Left lung (tissue), 10 donors: ENCODE measurements around the gene CAD. TPM values are rescaled to one million over a fixed set of nuclear protein-coding genes. Genes with fewer than 3 reads are reported as not detected.
A peak's percentile ranks its signal among the peaks of the same experiment; 100 is the strongest.

ENCODE experiments used
- ATAC-seq: fragments of 200-7000 bp; cut with Tn5 transposase; one replicate; pipeline ENCODE4 v1.9.1; 2020; ENCODE audit warnings: moderate library complexity
- DNase-seq, 4 donors: peaks; one replicate each; pipeline ENCODE4 v3.0.0-alpha.2; 2013 to 2020
- H3K27ac ChIP-seq, 2 donors: fragments of 200-600 bp; sonication (generic) in 1 of 2; one replicate each; pipeline versions ENCODE4 v1.5.0 to v1.8.0; 2020 to 2021
- H3K27me3 ChIP-seq, 2 donors: fragments of 200-600 bp; sonication (generic) in 1 of 2; one replicate each; pipeline versions ENCODE4 v1.5.0 to v1.8.0; 2020 to 2021
- H3K36me3 ChIP-seq, 2 donors: fragments of 200-600 bp; sonication (generic) in 1 of 2; one replicate each; pipeline versions ENCODE4 v1.5.0 to v1.8.0; 2020 to 2021
- H3K4me1 ChIP-seq, 2 donors: fragments of 200-600 bp; one replicate each; pipeline ENCODE4 v1.8.0; 2021
- H3K4me3 ChIP-seq, 2 donors: fragments of 200-600 bp; sonication (generic) in 1 of 2; one replicate each; pipeline versions ENCODE4 v1.5.0 to v1.8.0; 2020 to 2021; ENCODE audit warnings: mild to moderate bottlenecking in 1 of 2
- H3K9me3 ChIP-seq, 2 donors: fragments of 200-600 bp; sonication (generic) in 1 of 2; one replicate each; pipeline versions ENCODE4 v1.5.0 to v1.8.0; 2020 to 2021
- CTCF ChIP-seq, 2 donors: fragments of 200-600 bp; sonication (generic) in 1 of 2; IDR thresholded peaks; one replicate each; pipeline versions ENCODE4 v1.5.0 to v1.8.0; 2021; ENCODE audit warnings: antibody characterized with exemption in 2 of 2
- intact Hi-C, 2 donors: fragments of 100-400 bp; cut with DNase I; formaldehyde crosslinking; loops; one replicate each; pipeline versions ENCODE4 v1.11.2 to v1.14.2; 2022
- polyA plus RNA-seq, 6 donors: library from polyadenylated mRNA; unstranded; fragments of 120-200 nt; gene quantifications; one replicate each; pipeline ENCODE4 v1.2.1, GENCODE V29; 2013; ENCODE audit not compliant: insufficient read length in 6 of 6
- total RNA-seq, 2 donors: library from RNA; stranded (reverse); fragmentation: NEBNext Ultra II Directional; extraction: Animal tissue kit (Norgen Biotek cat#: 25700); gene quantifications; one replicate each; pipeline ENCODE4 v1.2.1, GENCODE V29; 2021
- donor health status: DM: no; HTN: yes; CAD: no.
- donor health status: DM: no; HTN: no; CAD: no.

Gene CAD
- total and polyA plus RNA-seq, 8 donors, result 31.1 to 52.8 (median 44.9) TPM

- intact Hi-C loops, result no loop called here
- no peaks in the 10 kb centered on the region for H3K36me3 ChIP-seq
- H3K27me3 ChIP-seq, result peaks cover 24 to 93% of the 10 kb centered on the region in 2 donors
These were observed 40.9 kb downstream of the CAD start for GRCh38 chr2:27258051-27258450.

GRCh38 chr2:27261241-27261925, 44.2 kb downstream of the CAD start:
- Histone ChIP-seq H3K36me3 (no peaks in the 10 kb centered on the region), H3K4me1 (peaks cover 17 to 36% of the 10 kb centered on the region in 2 donors), H3K27ac (no peak overlapping the region), H3K27me3 (peaks cover 51 to 100% of the 10 kb centered on the region in 2 donors), H3K9me3 (no peaks in the 10 kb centered on the region), H3K4me3 (no peak overlapping the region)
- intact Hi-C loops, result no loop called here
- ATAC-seq (no peak), DNase-seq (no peak)
- TF ChIP-seq CTCF (IDR thresholded peaks at IDR 0.05), result no peak

More at GRCh38 chr2:27258051-27258450, 40.9 kb downstream of the CAD start:
- H3K4me1 ChIP-seq, result peaks cover 8 to 13% of the 10 kb centered on the region in 2 donors
- no peak overlapping the region for H3K27ac ChIP-seq
- no peaks in the 10 kb centered on the region for H3K9me3 ChIP-seq
- ATAC-seq, result no peak
- DNase-seq, result no peak
- H3K4me3 ChIP-seq, result no peak overlapping the region
- TF ChIP-seq CTCF (IDR thresholded peaks at IDR 0.05), result no peak

- no peak for TF ChIP-seq CTCF (IDR thresholded peaks at IDR 0.05)
- H3K9me3 ChIP-seq, result no peaks in the 10 kb centered on the region
- H3K4me1 ChIP-seq, result peaks cover 17 to 36% of the 10 kb centered on the region in 2 donors
- peak overlapping the region in 1 of 2 donors; percentile 49 for H3K4me3 ChIP-seq
- intact Hi-C loops, result no loop called here
- H3K27ac ChIP-seq, result no peak overlapping the region
- DNase-seq (no peak), ATAC-seq (no peak)
- H3K27me3 ChIP-seq, result peaks cover 51 to 100% of the 10 kb centered on the region in 2 donors
- H3K36me3 ChIP-seq, result no peaks in the 10 kb centered on the region
These were observed 44.7 kb downstream of the CAD start for GRCh38 chr2:27261926-27262298.

- H3K9me3 ChIP-seq, result no peaks in the 10 kb centered on the region
- H3K4me1 ChIP-seq, result peaks cover 17 to 36% of the 10 kb centered on the region in 2 donors
- intact Hi-C loops, result no loop called here
- H3K4me3 ChIP-seq, result peak within 1 kb of the TSS; percentile 33 to 49
- H3K27ac ChIP-seq, result no peak within 1 kb of the TSS
- TF ChIP-seq CTCF (IDR thresholded peaks at IDR 0.05), result no peak
- H3K27me3 ChIP-seq, result peaks cover 51 to 97% of the 10 kb centered on the region in 2 donors
- DNase-seq (peak in 3 of 4 donors; percentile 61 to 89 (median 71)), ATAC-seq (peak; percentile 88)
- H3K36me3 ChIP-seq, result no peaks in the 10 kb centered on the region
These were observed 45.5 kb downstream of the CAD start, which contains the start of gene SLC30A3 for GRCh38 chr2:27262379-27263286. SLC30A3 (minus strand) TSS chr2:27263047; CDS start chr2:27262906, 141 bp downstream.
